MM.1S (cell line): ENCODE data around the gene ANKS3.

Source experiments
- DNase-seq: peaks from one replicate; pipeline ENCODE4 v3.0.0-alpha.2; 2015
- H2AFZ ChIP-seq: fragments of 300-600 bp; sonication (generic); 2 replicates; pipeline ENCODE4 v1.6.0; 2016; ENCODE audit warnings: antibody characterized with exemption, low read length
- H3F3A ChIP-seq: fragments of 300-600 bp; sonication (generic); 2 replicates; pipeline ENCODE4 v1.6.1; 2016; ENCODE audit warnings: mild to moderate bottlenecking, antibody characterized with exemption, low read length, moderate library complexity, mixed read lengths; ENCODE audit not compliant: insufficient read depth
- H3K27ac ChIP-seq: fragments of 300-600 bp; sonication (generic); 2 replicates; pipeline ENCODE4 v1.5.1; 2016; ENCODE audit warnings: mild to moderate bottlenecking, low read length
- H3K27me3 ChIP-seq: fragments of 300-600 bp; sonication (generic); replicated peaks from 2 replicates; pipeline ENCODE4 v1.6.0; 2016; ENCODE audit warnings: low read length; ENCODE audit not compliant: insufficient read depth
- H3K36me3 ChIP-seq: fragments of 300-600 bp; sonication (generic); replicated peaks from 2 replicates; pipeline ENCODE4 v1.6.1; 2016; ENCODE audit warnings: mild to moderate bottlenecking, low read length, mixed read lengths; ENCODE audit not compliant: insufficient read depth
- H3K4me1 ChIP-seq: fragments of 300-600 bp; sonication (generic); 2 replicates; pipeline ENCODE4 v1.6.1; 2016; ENCODE audit warnings: low read length, mixed read lengths
- H3K4me2 ChIP-seq: fragments of 300-600 bp; sonication (generic); 2 replicates; pipeline ENCODE4 v1.6.0; 2016; ENCODE audit warnings: low read depth, low read length
- H3K4me3 ChIP-seq: fragments of 300-600 bp; sonication (generic); 2 replicates; pipeline ENCODE4 v1.5.1; 2016; ENCODE audit warnings: low read length, mixed read lengths
- H3K79me2 ChIP-seq: fragments of 300-600 bp; sonication (generic); 2 replicates; pipeline ENCODE4 v1.6.1; 2016; ENCODE audit warnings: mixed run types, low read length, mixed read lengths
- H3K9ac ChIP-seq: fragments of 300-600 bp; sonication (generic); 2 replicates; pipeline ENCODE4 v1.6.1; 2016; ENCODE audit warnings: low read length, mixed read lengths
- H3K9me2 ChIP-seq: fragments of 300-600 bp; sonication (generic); replicated peaks from 2 replicates; pipeline ENCODE4 v1.6.1; 2016; ENCODE audit warnings: mild to moderate bottlenecking, low read length, mixed read lengths; ENCODE audit not compliant: insufficient read depth
- H3K9me3 ChIP-seq: fragments of 300-600 bp; sonication (generic); replicated peaks from 2 replicates; pipeline ENCODE4 v1.6.1; 2016; ENCODE audit warnings: mild to moderate bottlenecking, low read length, mixed read lengths; ENCODE audit not compliant: insufficient read depth
- H4K20me1 ChIP-seq: fragments of 300-600 bp; sonication (generic); 2 replicates; pipeline ENCODE4 v1.6.1; 2016; ENCODE audit warnings: mild to moderate bottlenecking, low read length, moderate library complexity, mixed read lengths; ENCODE audit not compliant: insufficient read depth
- CTCF ChIP-seq: fragments of 300-600 bp; sonication (generic); IDR thresholded peaks from 2 replicates; pipeline ENCODE4 v1.5.1; 2016; ENCODE audit warnings: antibody characterized with exemption, low read length, mixed read lengths
- EZH2 ChIP-seq: fragments of 300-600 bp; sonication (generic); optimal IDR thresholded peaks from 2 replicates; pipeline ENCODE3; 2017; ENCODE audit warnings: low read depth, mild to moderate bottlenecking, antibody characterized with exemption, low read length, mixed read lengths
- EZH2phosphoT487 ChIP-seq: fragments of 300-600 bp; sonication (generic); IDR thresholded peaks from 2 replicates; pipeline ENCODE4 v1.6.1; 2018; ENCODE audit warnings: antibody characterized with exemption, low read length

Gene ANKS3

GRCh38 chr16:4680673-4681470 is 53.2 kb downstream of the ANKS3 start:
- Histone ChIP-seq H4K20me1 (no peaks in the 10 kb centered on the region), H3K79me2 (no peaks in the 10 kb centered on the region), H3K4me2 (no peak overlapping the region), H2AFZ (no peak overlapping the region), H3K9ac (no peak overlapping the region), H3K36me3 (no peaks in the 10 kb centered on the region), H3K27me3 (no peaks in the 10 kb centered on the region), H3K4me3 (no peak overlapping the region), H3F3A (no peaks in the 10 kb centered on the region), H3K27ac (no peak overlapping the region), H3K9me3 (no peaks in the 10 kb centered on the region), H3K9me2 (no peaks in the 10 kb centered on the region), H3K4me1 (no peaks in the 10 kb centered on the region)
- TF ChIP-seq EZH2phosphoT487, result no peak
- TF ChIP-seq CTCF, result no peak
- no peak for TF ChIP-seq EZH2
- DNase-seq, result no peak

- no peak overlapping the region for H2AFZ ChIP-seq
- H3K27me3 ChIP-seq, result no peaks in the 10 kb centered on the region
- H3F3A ChIP-seq, result no peaks in the 10 kb centered on the region
- DNase-seq, result no peak
- H3K36me3 ChIP-seq, result no peaks in the 10 kb centered on the region
- no peak overlapping the region for H3K4me3 ChIP-seq
- H4K20me1 ChIP-seq, result no peaks in the 10 kb centered on the region
- H3K4me1 ChIP-seq, result no peaks in the 10 kb centered on the region
- no peaks in the 10 kb centered on the region for H3K79me2 ChIP-seq
- TF ChIP-seq EZH2phosphoT487, result no peak
- TF ChIP-seq CTCF, result no peak
- no peak for TF ChIP-seq EZH2
- H3K9me3 ChIP-seq, result no peaks in the 10 kb centered on the region
- H3K27ac ChIP-seq, result no peak overlapping the region
- H3K9me2 ChIP-seq, result no peaks in the 10 kb centered on the region
- H3K9ac ChIP-seq, result no peak overlapping the region
- no peak overlapping the region for H3K4me2 ChIP-seq
Measured at GRCh38 chr16:4679850-4680636, 54.0 kb downstream of the ANKS3 start.

- Histone ChIP-seq H3K27me3 (no peaks in the 10 kb centered on the region), H3K4me2 (no peak overlapping the region), H3K79me2 (no peaks in the 10 kb centered on the region), H3K27ac (no peak overlapping the region), H3K9me3 (no peaks in the 10 kb centered on the region), H3K9ac (no peak overlapping the region), H3K9me2 (no peaks in the 10 kb centered on the region), H2AFZ (no peak overlapping the region), H3F3A (no peaks in the 10 kb centered on the region), H3K36me3 (no peaks in the 10 kb centered on the region), H3K4me3 (no peak overlapping the region), H3K4me1 (no peaks in the 10 kb centered on the region), H4K20me1 (no peaks in the 10 kb centered on the region)
- no peak for TF ChIP-seq EZH2
- TF ChIP-seq EZH2phosphoT487, result no peak
- DNase-seq, result no peak
Measured at GRCh38 chr16:4679156-4679849, 54.8 kb downstream of the ANKS3 start.
